Activated naive CD4-positive, alpha-beta T cell treated with anti-CD3 and anti-CD28 coated beads, Interleukin-2, amount 10 ng/mL, durations not matched to agents 7 days and 5 days (primary cell): ENCODE measurements around the gene NPLOC4.

Experiments
- CTCF ChIA-PET: fragments of 350-600 bp; sonication (Branson Sonifier 250); formaldehyde crosslinking; loops from one replicate; lab custom pipeline; 2021; ENCODE audit warnings: antibody characterized with exemption; lab: Charles Lee
- DNase-seq: peaks from one replicate; pipeline ENCODE4 v3.0.0-alpha.2; 2020
- H3K27ac Mint-ChIP-seq: one replicate; pipeline ENCODE4 v1.8.0; 2021; ENCODE audit warnings: mild to moderate bottlenecking, moderate library complexity, mixed read lengths
- H3K27me3 Mint-ChIP-seq: one replicate; pipeline ENCODE4 v1.8.0; 2021; ENCODE audit warnings: mild to moderate bottlenecking, mixed read lengths
- H3K36me3 Mint-ChIP-seq: one replicate; pipeline ENCODE4 v1.8.0; 2021; ENCODE audit warnings: mixed read lengths
- H3K4me1 Mint-ChIP-seq: one replicate; pipeline ENCODE4 v1.8.0; 2021; ENCODE audit warnings: mixed read lengths
- H3K4me3 Mint-ChIP-seq: one replicate; pipeline ENCODE4 v1.8.0; 2021; ENCODE audit warnings: mild to moderate bottlenecking, moderate library complexity, mixed read lengths
- H3K9me3 Mint-ChIP-seq: one replicate; pipeline ENCODE4 v1.8.0; 2021; ENCODE audit warnings: mixed read lengths

NPLOC4 gene

DNA sequence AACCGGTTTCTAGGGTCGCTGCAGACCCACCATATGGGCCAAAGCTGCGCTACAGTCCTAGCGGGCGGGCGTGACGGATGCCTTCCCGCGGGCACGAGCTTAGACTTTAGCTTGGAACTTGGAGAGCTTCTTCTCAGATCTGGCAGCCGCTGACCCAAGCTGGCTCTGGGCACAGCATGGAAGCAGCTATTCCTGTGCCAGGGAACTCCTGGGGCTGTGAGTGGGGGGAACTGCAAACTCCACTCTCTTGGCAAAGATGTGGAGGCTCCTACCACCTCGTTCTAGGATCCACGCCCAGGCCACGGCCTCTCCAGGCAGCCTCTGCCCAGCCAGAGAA, 93.6 kb downstream of the NPLOC4 start:
- no peak overlapping the region for H3K4me3 Mint-ChIP-seq
- DNase-seq = no peak
- H3K27ac Mint-ChIP-seq = no peak overlapping the region
- CTCF ChIA-PET = interaction anchor here (1.2 kb wide), 1 partner anchor 58 kb away, joined by 4 read pairs; no protein-coding TSS in a partner anchor
- H3K9me3 Mint-ChIP-seq = no peaks in the 10 kb centered on the region
- peaks cover 6% of the 10 kb centered on the region for H3K36me3 Mint-ChIP-seq
- peaks cover 4% of the 10 kb centered on the region for H3K27me3 Mint-ChIP-seq
- no peaks in the 10 kb centered on the region for H3K4me1 Mint-ChIP-seq

DNA sequence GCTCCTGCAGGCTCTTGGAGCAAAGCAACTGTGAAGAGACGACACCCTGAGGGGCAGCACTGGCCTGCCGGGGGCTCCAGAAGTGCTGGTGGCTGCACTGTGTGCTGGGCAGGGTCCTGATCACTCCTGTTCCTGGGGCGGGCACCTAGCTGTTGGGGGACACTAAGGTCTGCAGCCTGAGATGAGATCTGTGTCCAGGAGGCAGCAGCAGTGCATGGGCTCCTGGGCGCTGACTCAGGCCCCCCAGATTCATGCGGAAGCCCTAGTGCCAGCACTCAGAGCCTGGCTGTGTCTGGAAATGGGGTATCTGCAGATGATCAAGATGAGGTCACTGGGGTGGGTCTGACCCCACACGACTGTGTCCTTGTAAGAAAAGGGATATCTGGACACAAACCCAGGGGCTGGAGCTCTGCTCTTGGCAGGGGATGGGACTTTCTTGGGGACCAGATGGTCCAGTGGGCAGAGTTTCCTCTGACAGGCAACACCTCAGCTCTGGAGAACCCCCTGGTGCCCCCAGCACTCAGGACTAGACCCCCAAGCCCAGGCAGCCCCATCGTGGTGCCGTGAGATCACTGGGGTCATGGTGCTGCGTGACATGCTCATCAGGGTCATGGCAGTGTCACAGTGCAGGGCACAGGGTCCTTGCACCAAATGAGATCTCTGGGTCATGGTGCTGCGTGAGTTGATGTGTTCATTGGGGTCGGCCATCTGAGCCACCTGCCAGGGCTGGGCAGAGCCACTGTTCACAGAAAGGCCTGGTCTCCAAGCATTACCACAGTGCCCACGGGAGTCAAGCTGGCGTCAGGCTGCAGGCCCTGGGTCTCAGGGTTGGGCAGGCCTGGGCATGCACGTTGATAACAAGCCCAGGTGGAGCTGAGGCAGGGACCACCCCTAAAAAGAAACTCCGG, 94.2 kb downstream of the NPLOC4 start:
- H3K27me3 Mint-ChIP-seq = peaks cover 10% of the 10 kb centered on the region
- no peaks in the 10 kb centered on the region for H3K9me3 Mint-ChIP-seq
- no peaks in the 10 kb centered on the region for H3K4me1 Mint-ChIP-seq
- peaks cover 6% of the 10 kb centered on the region for H3K36me3 Mint-ChIP-seq
- H3K27ac Mint-ChIP-seq = no peak overlapping the region
- DNase-seq = no peak
- CTCF ChIA-PET = interaction anchor here (1.2 kb wide), 1 partner anchor 59 kb away, joined by 4 read pairs; no protein-coding TSS in a partner anchor
- no peak overlapping the region for H3K4me3 Mint-ChIP-seq

GRCh38 chr17:81541123-81541522, 95.8 kb downstream of the NPLOC4 start:
- H3K36me3 Mint-ChIP-seq = peaks cover 2% of the 10 kb centered on the region

DNA sequence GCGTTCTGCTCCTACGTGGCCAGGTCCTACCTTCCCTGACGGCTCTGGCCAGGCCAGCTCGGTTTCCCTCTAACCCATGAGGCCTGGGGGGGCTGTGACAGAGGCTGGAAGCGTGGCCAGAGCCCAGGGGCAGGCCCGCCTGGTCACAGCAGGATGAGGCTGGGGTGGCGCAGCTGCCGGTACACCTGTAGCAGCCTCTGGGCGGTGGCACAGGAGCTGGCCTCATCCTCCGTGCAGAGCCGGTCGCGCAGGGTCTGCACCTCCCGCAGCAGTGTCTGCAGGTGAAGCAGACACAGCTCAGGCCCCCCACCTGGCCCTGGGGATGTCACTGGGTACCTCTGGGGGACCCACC, 96.3 kb downstream of the NPLOC4 start:
- peaks cover 30% of the 10 kb centered on the region for H3K27me3 Mint-ChIP-seq
- H3K4me3 Mint-ChIP-seq = no peak overlapping the region
- no peak for DNase-seq
- no peaks in the 10 kb centered on the region for H3K4me1 Mint-ChIP-seq
- peaks cover 2% of the 10 kb centered on the region for H3K36me3 Mint-ChIP-seq
- no peak overlapping the region for H3K27ac Mint-ChIP-seq
- no peaks in the 10 kb centered on the region for H3K9me3 Mint-ChIP-seq
- CTCF ChIA-PET = no interaction called here

More at GRCh38 chr17:81541123-81541522, 95.8 kb downstream of the NPLOC4 start:
- no peaks in the 10 kb centered on the region for H3K4me1 Mint-ChIP-seq
- H3K27me3 Mint-ChIP-seq = peaks cover 26% of the 10 kb centered on the region
- H3K4me3 Mint-ChIP-seq = no peak overlapping the region
- CTCF ChIA-PET = no interaction called here
- H3K9me3 Mint-ChIP-seq = no peaks in the 10 kb centered on the region
- DNase-seq = no peak
- H3K27ac Mint-ChIP-seq = no peak overlapping the region

DNA sequence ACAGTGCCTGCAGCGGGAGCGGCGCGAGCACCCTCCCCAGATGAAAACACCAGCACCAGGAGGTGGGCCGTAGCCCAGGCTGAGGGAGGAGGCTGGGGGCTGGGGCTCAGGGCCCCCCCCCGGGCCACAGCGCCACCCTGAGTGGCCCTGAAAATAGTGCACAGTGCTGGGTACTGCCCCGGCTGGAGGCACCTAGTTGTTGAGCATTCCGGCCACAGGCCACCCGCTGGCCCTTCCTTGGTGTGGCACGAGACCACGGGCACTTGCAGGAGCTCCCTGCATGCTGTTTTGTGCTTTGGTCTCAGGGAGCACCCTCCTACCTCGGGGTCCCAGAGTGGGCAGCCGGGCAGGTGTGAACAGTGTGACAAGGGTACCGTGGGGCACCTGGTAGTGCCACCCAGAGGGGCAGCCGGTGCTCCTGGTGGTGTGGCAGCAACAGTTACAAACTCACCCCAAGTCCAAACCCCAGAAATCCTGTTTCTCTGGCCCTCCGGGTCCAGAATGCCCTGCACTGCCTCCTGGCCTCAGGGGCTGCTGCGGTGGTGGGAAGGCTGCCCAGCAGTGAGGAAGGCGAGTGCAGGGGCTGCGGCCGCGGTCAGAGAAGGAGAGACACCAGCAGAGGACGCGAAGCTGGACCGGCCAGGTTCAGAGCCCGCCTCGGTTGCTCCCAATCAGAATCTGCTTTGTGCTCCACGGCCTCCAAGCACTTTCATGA, 96.8 kb downstream of the NPLOC4 start:
- Mint-ChIP-seq H3K27me3 (peaks cover 36% of the 10 kb centered on the region), H3K4me3 (no peak overlapping the region), H3K4me1 (no peaks in the 10 kb centered on the region), H3K36me3 (peaks cover 2% of the 10 kb centered on the region), H3K9me3 (no peaks in the 10 kb centered on the region), H3K27ac (no peak overlapping the region)
- CTCF ChIA-PET = no interaction called here
- no peak for DNase-seq

- no peak overlapping the region for H3K4me3 Mint-ChIP-seq
- H3K9me3 Mint-ChIP-seq = no peaks in the 10 kb centered on the region
- H3K36me3 Mint-ChIP-seq = peaks cover 2% of the 10 kb centered on the region
- CTCF ChIA-PET = interaction anchor here (0.7 kb wide), 1 partner anchor 16 kb away, joined by 3 read pairs; no protein-coding TSS in a partner anchor
- peaks cover 41% of the 10 kb centered on the region for H3K27me3 Mint-ChIP-seq
- H3K27ac Mint-ChIP-seq = no peak overlapping the region
- DNase-seq = no peak
- H3K4me1 Mint-ChIP-seq = no peaks in the 10 kb centered on the region
Measured at GRCh38 chr17:81539571-81539900, 97.4 kb downstream of the NPLOC4 start.

GRCh38 chr17:81538651-81539570, 98.0 kb downstream of the NPLOC4 start:
- H3K27me3 Mint-ChIP-seq = peaks cover 48% of the 10 kb centered on the region
- H3K9me3 Mint-ChIP-seq = no peaks in the 10 kb centered on the region
- H3K4me3 Mint-ChIP-seq = no peak overlapping the region
- no peak overlapping the region for H3K27ac Mint-ChIP-seq
- no peak for DNase-seq
- H3K36me3 Mint-ChIP-seq = no peaks in the 10 kb centered on the region
- H3K4me1 Mint-ChIP-seq = no peaks in the 10 kb centered on the region
- CTCF ChIA-PET = interaction anchor here (0.7 to 1.1 kb wide), 2 partner anchors 16 to 62 kb away, joined by 3 read pairs; no protein-coding TSS in a partner anchor

GRCh38 chr17:81537856-81538555, 98.9 kb downstream of the NPLOC4 start:
- H3K9me3 Mint-ChIP-seq = no peaks in the 10 kb centered on the region
- DNase-seq = no peak
- no peaks in the 10 kb centered on the region for H3K4me1 Mint-ChIP-seq
- H3K36me3 Mint-ChIP-seq = no peaks in the 10 kb centered on the region
- CTCF ChIA-PET = interaction anchor here (0.7 to 1.1 kb wide), 2 partner anchors 63 to 425 kb away, joined by 3 read pairs; no protein-coding TSS in a partner anchor
- no peak overlapping the region for H3K4me3 Mint-ChIP-seq
- H3K27ac Mint-ChIP-seq = no peak overlapping the region
- peaks cover 57% of the 10 kb centered on the region for H3K27me3 Mint-ChIP-seq

GRCh38 chr17:81537343-81537855, 99.5 kb downstream of the NPLOC4 start:
- DNase-seq = peak; percentile 45
- Mint-ChIP-seq H3K4me1 (no peaks in the 10 kb centered on the region), H3K4me3 (no peak overlapping the region), H3K9me3 (no peaks in the 10 kb centered on the region), H3K27me3 (peaks cover 59% of the 10 kb centered on the region), H3K36me3 (no peaks in the 10 kb centered on the region), H3K27ac (no peak overlapping the region)
- CTCF ChIA-PET = interaction anchor here (0.7 kb wide), 1 partner anchor 425 kb away, joined by 3 read pairs; no protein-coding TSS in a partner anchor

DNA sequence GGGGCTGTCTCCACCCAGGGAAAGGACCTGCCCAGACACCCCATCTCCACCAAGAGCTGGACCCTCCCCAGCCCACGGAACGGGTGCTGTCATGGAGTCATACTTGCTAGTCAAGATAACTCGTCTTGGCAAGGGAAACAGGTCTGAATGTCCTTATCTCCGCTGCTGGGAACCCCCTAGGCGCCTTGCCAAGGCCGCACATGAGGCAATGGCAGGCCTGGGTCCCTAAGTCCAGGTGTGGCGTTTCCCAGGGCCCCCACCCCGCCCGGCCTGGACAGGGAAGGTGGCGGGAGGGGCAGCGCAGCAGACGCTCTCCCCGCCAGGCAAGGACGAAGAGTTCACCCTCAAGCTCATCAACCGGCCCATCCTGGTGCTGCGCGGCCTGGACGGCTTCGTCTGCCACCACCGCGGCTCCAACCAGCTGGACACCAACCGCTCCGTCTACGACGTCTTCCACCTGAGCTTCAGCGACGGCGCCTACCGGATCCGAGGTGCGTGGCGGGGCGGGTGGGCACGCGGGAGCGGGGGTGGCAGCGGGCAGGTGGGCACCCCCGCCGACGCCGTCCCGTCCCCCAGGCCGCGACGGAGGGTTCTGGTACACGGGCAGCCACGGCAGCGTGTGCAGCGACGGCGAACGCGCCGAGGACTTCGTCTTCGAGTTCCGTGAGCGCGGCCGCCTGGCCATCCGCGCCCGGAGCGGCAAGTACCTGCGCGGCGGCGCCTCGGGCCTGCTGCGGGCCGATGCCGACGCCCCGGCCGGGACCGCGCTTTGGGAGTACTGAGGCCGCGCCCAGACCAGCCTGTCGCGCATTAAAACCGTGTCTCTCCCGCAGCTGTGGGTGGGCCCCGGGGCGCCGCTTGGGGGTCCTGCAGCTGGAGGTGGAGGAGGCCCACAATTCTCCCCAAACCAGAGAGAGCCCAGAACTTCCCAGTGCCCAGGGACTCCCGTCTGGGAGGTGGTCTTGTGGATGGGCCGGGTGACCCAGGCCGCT, 100.3 kb downstream of the NPLOC4 start:
- Mint-ChIP-seq H3K4me1 (no peaks in the 10 kb centered on the region), H3K4me3 (no peak overlapping the region), H3K36me3 (no peaks in the 10 kb centered on the region), H3K27me3 (peaks cover 59% of the 10 kb centered on the region), H3K27ac (no peak overlapping the region), H3K9me3 (no peaks in the 10 kb centered on the region)
- no peak for DNase-seq
- CTCF ChIA-PET = no interaction called here

DNA sequence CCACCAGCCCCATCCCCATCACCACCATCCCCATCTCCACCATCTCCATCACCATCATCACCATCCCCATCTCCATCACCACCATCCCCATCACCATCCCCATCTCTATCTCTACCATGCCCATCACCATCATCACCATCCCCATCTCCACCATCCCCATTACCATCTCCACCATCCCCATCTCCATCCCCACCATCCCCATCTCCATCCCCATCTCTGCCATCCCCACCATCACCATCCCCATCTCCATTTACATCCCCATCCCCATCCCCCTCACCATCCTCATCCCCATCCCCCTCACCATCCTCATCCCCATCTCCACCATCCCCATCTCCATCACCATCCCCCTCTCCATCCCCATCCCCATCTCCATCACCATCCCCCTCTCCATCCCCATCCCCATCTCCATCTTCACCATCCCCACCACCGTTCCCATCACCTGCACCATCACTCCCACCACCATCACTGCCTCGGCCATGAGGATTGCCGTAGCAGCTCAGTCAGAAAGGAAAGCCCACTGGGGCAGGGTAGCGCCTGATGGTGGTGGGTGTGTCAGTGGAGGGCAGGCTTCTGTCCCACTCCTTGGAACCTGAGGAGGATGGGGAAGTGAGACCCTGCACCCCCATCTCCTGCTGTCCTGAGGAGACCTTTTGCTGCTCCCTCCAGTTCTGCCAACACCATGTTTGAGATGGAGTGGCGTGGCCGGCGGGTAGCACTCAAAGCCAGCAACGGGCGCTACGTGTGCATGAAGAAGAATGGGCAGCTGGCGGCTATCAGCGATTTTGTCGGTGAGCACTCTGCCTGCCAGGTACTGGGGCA, 101.2 kb downstream of the NPLOC4 start:
- H3K4me3 Mint-ChIP-seq = no peak overlapping the region
- peaks cover 59% of the 10 kb centered on the region for H3K27me3 Mint-ChIP-seq
- CTCF ChIA-PET = no interaction called here
- no peaks in the 10 kb centered on the region for H3K4me1 Mint-ChIP-seq
- DNase-seq = no peak
- no peaks in the 10 kb centered on the region for H3K36me3 Mint-ChIP-seq
- H3K27ac Mint-ChIP-seq = no peak overlapping the region
- H3K9me3 Mint-ChIP-seq = no peaks in the 10 kb centered on the region

DNA sequence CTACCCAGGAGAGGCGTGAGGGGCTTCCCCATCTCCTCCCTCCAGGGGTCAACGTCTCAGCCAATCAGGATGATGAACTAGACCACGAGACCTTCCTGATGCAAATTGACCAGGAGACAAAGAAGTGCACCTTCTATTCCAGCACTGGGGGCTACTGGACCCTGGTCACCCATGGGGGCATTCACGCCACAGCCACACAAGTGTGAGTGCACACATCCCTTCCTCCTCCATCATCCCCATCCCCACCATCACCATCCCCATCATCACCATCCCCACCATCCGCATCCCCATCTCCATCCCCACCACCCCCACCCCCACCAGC, 101.9 kb downstream of the NPLOC4 start:
- H3K4me3 Mint-ChIP-seq = no peak overlapping the region
- CTCF ChIA-PET = no interaction called here
- no peak for DNase-seq

More for the DNA sequence above, 101.9 kb downstream of the NPLOC4 start:
- Mint-ChIP-seq H3K9me3 (no peaks in the 10 kb centered on the region), H3K4me1 (no peaks in the 10 kb centered on the region), H3K27ac (no peak overlapping the region), H3K36me3 (no peaks in the 10 kb centered on the region), H3K27me3 (peaks cover 59% of the 10 kb centered on the region)
